Coronary artery (tissue), 2 donors: Measurements from ENCODE around the gene DLG3.

ENCODE experiments used
- DNase-seq: peaks from one replicate; pipeline ENCODE4 v3.0.0-alpha.2; 2017; ENCODE audit warnings: low spot score
- H3K27ac ChIP-seq, 2 donors: fragments of 200-600 bp; sonication (generic); one replicate each; pipeline ENCODE4 v1.5.1; 2016 to 2019
- H3K4me3 ChIP-seq: fragments of 200-600 bp; sonication (generic); 2 replicates; pipeline ENCODE4 v1.5.1; 2016; ENCODE audit warnings: mild to moderate bottlenecking, moderate library complexity
- TF ChIP-seq, protein P1 (sequence below): fragments of 200-600 bp; sonication (generic); IDR thresholded peaks from one replicate; pipeline ENCODE4 v1.5.1; 2019; ENCODE audit warnings: antibody characterized with exemption

DLG3 gene

DNA sequence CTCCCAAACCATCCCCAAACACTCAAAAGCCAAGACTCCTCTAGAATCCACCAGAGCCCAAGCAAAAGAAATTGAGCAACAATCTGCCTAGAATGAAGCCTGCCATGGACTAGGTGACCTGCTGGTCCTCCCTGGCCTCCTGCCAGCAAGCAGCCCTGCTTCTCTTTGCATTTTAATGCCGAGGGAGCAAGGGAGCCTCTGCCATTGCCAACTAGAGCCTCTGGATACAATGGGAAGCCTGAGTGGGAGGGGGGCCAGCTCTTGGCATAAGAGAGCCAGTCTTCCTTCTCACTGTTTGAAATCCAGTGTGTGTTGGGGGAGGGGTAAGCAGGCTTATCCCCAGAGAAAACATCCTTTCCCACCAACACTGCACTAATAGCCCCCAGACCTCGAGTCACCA lies 23.0 kb upstream of the DLG3 start:
- no peak overlapping the region for H3K4me3 ChIP-seq
- TF ChIP-seq, protein P1, sequence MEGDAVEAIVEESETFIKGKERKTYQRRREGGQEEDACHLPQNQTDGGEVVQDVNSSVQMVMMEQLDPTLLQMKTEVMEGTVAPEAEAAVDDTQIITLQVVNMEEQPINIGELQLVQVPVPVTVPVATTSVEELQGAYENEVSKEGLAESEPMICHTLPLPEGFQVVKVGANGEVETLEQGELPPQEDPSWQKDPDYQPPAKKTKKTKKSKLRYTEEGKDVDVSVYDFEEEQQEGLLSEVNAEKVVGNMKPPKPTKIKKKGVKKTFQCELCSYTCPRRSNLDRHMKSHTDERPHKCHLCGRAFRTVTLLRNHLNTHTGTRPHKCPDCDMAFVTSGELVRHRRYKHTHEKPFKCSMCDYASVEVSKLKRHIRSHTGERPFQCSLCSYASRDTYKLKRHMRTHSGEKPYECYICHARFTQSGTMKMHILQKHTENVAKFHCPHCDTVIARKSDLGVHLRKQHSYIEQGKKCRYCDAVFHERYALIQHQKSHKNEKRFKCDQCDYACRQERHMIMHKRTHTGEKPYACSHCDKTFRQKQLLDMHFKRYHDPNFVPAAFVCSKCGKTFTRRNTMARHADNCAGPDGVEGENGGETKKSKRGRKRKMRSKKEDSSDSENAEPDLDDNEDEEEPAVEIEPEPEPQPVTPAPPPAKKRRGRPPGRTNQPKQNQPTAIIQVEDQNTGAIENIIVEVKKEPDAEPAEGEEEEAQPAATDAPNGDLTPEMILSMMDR, result no peak
- DNase-seq, result no peak
- no peak overlapping the region for H3K27ac ChIP-seq

DNA sequence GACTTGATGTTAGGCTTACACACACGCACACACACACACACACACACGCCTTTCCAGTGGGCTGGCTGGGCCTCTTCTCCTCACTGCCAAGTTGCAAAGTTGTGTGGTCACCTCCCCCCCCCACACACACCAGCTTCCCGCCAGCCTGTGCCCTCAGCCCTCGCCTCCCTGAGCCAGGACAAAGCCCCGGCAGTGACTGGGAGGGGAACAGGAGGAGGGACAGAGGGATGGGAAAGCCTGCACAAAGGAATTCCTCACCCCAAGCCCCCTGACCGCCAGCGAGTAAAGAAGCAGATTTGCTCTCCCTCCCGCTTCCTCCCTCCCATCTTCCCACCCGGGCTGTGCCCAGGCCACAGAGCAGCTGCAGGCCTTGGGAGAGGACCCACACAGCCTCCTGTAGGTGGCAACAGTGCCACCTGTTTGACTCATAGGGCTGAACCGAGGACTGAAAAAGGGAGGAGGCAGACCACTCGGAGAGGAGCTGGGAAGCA lies 21.7 kb upstream of the DLG3 start, which contains the start of gene GDPD2:
GDPD2 (plus strand) TSS at position 464 of the 491 bp plus-strand sequence. CDS start 1,671 bp downstream, outside the sequence.
- TF ChIP-seq, protein P1, result no peak
- no peak for DNase-seq
- Histone ChIP-seq H3K4me3 (no peak within 1 kb of the TSS), H3K27ac (no peak within 1 kb of the TSS)

DNA sequence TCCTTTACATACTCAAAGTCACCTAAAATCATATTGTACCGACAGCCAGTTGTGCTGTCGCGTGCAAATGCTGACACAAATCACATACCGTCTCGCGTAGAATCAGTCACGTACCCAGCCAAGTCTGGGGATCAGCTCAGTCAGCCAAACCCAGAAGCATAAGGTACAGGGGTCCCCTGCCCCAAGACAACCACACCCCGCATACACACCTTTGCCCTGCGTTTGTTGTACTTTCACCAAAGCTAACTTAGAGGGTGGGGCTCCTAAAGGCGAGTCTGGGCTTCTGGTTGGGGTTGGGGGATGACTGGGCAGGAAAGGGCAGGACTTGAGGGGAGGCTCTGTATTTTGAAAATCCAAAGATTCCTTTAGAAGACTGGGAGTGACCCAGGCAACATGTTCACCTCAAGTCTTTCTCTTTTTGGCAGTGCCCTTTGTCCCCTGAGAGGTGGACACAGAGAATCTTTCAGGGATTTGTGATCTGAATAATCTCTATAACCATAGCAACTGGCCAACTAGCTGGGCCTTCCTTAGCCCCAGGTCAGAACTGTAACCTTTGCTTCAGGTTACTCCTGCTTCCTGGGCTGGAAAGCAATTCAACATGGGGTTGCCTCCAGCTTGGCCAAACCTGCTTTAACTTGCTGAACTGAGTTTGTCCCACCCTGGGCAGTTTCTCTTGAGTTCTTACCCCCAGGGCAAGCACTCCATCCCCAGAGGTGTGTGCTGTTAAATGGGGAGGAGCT lies 20.5 kb upstream of the DLG3 start:
- no peak for DNase-seq
- Histone ChIP-seq H3K4me3 (no peak overlapping the region), H3K27ac (no peak overlapping the region)
- TF ChIP-seq, protein P1, result no peak

DNA sequence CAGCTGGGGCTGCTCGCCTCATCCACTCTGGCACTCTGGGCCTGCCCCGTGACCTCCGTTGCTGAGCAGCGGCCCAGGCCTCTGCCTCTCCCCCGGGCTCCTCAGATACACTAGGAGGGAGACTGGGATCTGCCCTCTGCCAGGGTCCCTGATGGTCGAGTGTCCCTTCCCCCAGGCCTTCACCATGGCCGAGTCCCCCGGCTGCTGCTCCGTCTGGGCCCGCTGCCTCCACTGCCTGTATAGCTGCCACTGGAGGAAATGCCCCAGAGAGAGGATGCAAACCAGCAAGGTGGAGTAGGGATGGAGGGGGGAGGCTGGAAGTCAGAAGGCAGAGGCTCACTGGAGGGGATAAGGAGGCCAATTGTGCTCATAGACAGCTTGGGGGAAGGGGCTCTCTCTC lies 19.8 kb upstream of the DLG3 start:
- H3K27ac ChIP-seq, result no peak overlapping the region
- TF ChIP-seq, protein P1, result no peak
- no peak overlapping the region for H3K4me3 ChIP-seq
- no peak for DNase-seq

DNA sequence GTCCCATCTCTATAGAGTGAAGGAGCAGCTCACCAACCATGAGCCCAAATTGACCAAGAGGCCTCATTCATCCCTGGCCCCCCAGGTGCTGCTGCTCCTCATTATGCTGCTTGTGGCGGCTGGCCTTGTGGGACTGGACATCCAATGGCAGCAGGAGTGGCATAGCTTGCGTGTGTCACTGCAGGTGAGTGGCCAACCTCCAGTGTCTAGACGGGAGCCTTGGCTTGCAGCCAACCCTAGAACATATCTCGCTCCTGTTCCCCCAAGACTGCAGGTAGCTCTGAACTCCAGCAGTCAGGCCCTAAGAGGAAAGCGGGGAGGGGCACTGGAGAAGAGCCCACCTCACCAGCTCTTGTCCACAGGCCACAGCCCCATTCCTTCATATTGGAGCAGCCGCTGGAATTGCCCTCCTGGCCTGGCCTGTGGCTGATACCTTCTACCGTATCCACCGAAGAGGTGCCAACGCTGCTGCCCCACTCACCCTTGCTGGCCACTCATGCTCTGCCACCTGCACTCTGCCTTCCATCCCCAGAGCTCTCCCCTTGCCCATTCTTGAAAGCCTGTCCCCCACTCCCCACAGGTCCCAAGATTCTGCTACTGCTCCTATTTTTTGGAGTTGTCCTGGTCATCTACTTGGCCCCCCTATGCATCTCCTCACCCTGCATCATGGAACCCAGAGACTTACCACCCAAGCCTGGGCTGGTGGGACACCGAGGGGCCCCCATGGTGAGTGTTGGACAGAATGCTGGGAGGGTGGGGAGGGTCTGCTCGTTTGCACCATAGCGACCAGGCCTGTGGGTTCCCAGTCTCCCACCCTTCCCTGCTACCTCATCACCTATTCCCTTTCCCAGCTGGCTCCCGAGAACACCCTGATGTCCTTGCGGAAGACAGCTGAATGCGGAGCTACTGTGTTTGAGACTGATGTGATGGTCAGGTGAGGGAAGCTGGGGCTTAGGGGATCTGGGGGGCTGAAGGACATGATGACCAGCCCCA lies 18.1 kb upstream of the DLG3 start:
- H3K27ac ChIP-seq, result no peak overlapping the region
- DNase-seq, result no peak
- TF ChIP-seq, protein P1, result no peak
- H3K4me3 ChIP-seq, result no peak overlapping the region

DNA sequence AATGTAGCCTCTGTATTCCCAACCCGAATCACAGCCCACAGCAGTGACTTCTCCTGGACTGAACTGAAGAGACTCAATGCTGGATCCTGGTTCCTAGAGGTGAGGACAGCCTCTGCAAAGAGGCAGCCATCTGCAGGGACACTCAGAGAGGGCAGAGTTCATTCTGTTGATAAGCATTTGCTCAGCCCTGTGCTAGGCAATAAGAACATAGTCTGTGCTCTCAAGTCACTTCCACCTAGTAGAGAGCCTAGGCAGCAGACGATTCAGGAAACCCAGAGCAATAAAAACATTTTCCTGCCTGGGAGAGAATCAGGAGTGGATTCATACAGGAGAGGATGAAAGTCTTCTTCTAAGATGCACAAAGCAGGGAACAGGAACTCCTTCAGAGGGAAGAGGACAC lies 17.3 kb upstream of the DLG3 start:
- DNase-seq, result no peak
- TF ChIP-seq, protein P1, result no peak
- no peak overlapping the region for H3K27ac ChIP-seq
- H3K4me3 ChIP-seq, result no peak overlapping the region
